ENCODE measurements around the gene OIT3.
"Not testable (repeated sequence)": the region's sequence is repeated elsewhere in the genome, so short reads cannot be mapped to it uniquely, and the experiment has no call there.

OIT3 gene

DNA sequence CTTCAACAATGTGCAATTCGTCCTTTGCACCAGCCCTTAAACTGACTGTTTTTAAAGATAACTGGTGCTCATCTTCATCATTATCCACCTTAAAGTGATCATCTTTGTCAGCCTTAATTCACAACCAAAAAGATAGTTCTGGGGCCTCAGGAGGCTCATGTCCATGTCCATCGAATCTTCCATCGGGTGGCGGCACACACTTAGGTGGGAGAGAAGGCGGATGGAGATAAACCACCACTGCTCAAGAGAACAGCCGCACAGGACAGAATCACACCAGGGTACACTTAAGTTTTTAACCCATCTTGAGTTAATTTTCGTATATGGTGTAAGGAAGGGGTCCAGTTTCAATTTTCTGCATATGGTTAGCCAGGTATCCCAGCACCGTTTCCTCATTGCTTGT is 24.8 kb downstream of the OIT3 start:
- H3K9me3 Mint-ChIP-seq = peaks cover 46% of the 10 kb centered on the region
- H3K4me3 Mint-ChIP-seq = no peak overlapping the region
- TF ChIP-seq, protein P1, sequence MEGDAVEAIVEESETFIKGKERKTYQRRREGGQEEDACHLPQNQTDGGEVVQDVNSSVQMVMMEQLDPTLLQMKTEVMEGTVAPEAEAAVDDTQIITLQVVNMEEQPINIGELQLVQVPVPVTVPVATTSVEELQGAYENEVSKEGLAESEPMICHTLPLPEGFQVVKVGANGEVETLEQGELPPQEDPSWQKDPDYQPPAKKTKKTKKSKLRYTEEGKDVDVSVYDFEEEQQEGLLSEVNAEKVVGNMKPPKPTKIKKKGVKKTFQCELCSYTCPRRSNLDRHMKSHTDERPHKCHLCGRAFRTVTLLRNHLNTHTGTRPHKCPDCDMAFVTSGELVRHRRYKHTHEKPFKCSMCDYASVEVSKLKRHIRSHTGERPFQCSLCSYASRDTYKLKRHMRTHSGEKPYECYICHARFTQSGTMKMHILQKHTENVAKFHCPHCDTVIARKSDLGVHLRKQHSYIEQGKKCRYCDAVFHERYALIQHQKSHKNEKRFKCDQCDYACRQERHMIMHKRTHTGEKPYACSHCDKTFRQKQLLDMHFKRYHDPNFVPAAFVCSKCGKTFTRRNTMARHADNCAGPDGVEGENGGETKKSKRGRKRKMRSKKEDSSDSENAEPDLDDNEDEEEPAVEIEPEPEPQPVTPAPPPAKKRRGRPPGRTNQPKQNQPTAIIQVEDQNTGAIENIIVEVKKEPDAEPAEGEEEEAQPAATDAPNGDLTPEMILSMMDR (IDR thresholded peaks at IDR 0.05; ENCODE audit: unreplicated experiment in 3 of 3) = no peak
- H3K27me3 Mint-ChIP-seq (ENCODE audit: low read depth) = no peaks in the 10 kb centered on the region
- H3K4me1 Mint-ChIP-seq = no peaks in the 10 kb centered on the region
- no peak overlapping the region for H3K27ac Mint-ChIP-seq
- peaks cover 41% of the 10 kb centered on the region for H3K36me3 Mint-ChIP-seq (ENCODE audit: low read depth)

DNA sequence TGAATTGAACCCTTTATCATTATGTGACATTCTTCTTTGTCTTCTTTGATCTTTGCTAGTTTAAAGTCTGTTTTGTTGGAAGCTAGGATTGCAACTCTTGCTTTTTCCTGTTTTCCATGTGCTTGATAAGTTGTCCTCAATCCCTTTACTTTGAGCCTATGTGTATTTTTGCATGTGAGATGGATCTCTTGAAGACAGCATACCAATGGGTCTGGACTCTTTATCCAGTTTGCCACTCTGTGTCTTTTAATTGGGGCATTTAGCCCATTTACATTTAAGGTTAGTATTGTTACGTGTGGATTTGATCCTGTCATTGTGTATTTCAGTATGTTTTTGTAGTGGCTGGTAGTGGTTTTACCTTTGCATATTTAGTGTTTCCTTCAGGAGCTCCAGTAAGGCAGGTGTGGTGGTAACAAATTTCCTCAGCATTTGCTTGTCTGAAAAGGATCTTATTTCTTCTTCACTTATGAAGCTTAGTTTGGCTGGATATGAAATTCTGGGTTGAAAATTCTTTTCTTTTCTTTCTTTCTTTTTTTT is 27.7 kb downstream of the OIT3 start:
- not testable (repeated sequence) for H3K27ac Mint-ChIP-seq; H3K27me3 Mint-ChIP-seq (ENCODE audit: low read depth); H3K4me1 Mint-ChIP-seq; H3K4me3 Mint-ChIP-seq
- Mint-ChIP-seq H3K9me3 (peaks cover 43% of the 10 kb centered on the region), H3K36me3 (ENCODE audit: low read depth) (peaks cover 41% of the 10 kb centered on the region)

DNA sequence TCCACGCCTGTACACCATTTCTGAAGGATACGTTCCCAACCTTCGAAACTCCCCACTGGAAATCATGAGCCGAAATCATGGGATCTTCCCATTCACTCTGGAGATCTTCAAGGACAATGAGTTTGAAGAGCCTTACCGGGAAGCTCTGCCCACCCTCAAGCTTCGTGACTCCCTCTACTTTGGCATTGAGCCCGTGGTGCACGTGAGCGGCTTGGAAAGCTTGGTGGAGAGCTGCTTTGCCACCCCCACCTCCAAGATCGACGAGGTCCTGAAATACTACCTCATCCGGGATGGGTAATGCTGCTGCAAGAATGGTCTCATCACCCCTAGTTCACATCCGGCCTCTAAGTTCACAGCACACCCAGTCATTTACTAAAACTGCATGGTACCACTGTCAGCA is 30.8 kb downstream of the OIT3 start:
- Mint-ChIP-seq H3K4me1 (no peaks in the 10 kb centered on the region), H3K4me3 (no peak overlapping the region), H3K27ac (no peak overlapping the region), H3K36me3 (ENCODE audit: low read depth) (peaks cover 27% of the 10 kb centered on the region), H3K9me3 (peaks cover 26% of the 10 kb centered on the region), H3K27me3 (ENCODE audit: low read depth) (no peaks in the 10 kb centered on the region)
- TF ChIP-seq, protein P1 (IDR thresholded peaks at IDR 0.05; ENCODE audit: unreplicated experiment in 3 of 3) = no peak

DNA sequence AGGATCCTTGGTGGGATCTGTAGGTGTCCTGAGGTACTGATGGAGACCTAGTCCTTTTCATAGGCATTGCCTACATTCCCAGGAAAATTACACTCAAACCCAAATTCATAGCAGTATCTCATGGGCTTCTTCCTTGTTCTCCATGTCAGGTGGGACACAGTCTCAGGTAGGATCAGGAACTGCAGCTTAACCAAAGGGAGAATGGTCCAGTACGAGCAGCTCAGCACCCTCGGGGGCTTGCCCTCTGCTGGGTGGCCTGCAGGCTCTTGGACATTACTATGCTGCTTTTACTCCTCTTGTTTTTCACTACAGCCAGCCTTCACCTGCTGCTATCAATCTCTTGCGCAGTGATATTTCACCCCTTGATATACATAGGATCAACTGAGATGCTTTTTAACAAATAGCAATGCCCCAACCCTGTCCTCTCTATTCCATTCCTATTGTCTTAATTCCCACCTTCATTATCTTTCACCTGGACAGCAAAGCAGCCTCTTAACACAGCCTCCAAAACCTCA is 32.5 kb downstream of the OIT3 start:
- H3K27me3 Mint-ChIP-seq (ENCODE audit: low read depth) = no peaks in the 10 kb centered on the region
- H3K27ac Mint-ChIP-seq = no peak overlapping the region
- H3K4me3 Mint-ChIP-seq = no peak overlapping the region
- H3K36me3 Mint-ChIP-seq (ENCODE audit: low read depth) = peaks cover 14% of the 10 kb centered on the region
- H3K9me3 Mint-ChIP-seq = peaks cover 11% of the 10 kb centered on the region
- no peaks in the 10 kb centered on the region for H3K4me1 Mint-ChIP-seq
- TF ChIP-seq, protein P1 (IDR thresholded peaks at IDR 0.05; ENCODE audit: unreplicated experiment in 3 of 3) = no peak

DNA sequence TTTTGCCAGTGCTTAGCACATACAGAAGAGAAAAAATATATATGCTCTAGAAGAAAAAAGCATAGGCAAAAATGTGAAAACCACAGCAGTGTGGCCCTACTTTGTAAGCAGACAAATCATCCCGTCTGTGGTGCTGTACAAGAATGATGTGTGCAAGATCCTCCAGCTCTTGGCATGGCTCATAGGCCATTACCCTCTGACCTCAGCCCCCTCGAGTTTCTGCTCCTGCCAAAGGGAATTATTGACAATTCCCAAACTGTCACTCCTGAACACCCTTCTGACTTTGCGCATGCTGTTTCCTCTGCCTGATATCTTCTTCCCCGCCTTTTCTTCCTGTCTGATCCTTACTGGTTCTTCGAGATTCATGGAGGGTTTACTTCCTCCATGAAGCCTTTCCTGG is 33.9 kb downstream of the OIT3 start:
- peaks cover 1% of the 10 kb centered on the region for H3K9me3 Mint-ChIP-seq
- H3K36me3 Mint-ChIP-seq (ENCODE audit: low read depth) = peaks cover 5% of the 10 kb centered on the region
- peaks cover 3% of the 10 kb centered on the region for H3K27me3 Mint-ChIP-seq (ENCODE audit: low read depth)
- no peak overlapping the region for H3K27ac Mint-ChIP-seq
- TF ChIP-seq, protein P1 (IDR thresholded peaks at IDR 0.05; ENCODE audit: unreplicated experiment in 3 of 3) = no peak
- no peaks in the 10 kb centered on the region for H3K4me1 Mint-ChIP-seq
- H3K4me3 Mint-ChIP-seq = no peak overlapping the region

DNA sequence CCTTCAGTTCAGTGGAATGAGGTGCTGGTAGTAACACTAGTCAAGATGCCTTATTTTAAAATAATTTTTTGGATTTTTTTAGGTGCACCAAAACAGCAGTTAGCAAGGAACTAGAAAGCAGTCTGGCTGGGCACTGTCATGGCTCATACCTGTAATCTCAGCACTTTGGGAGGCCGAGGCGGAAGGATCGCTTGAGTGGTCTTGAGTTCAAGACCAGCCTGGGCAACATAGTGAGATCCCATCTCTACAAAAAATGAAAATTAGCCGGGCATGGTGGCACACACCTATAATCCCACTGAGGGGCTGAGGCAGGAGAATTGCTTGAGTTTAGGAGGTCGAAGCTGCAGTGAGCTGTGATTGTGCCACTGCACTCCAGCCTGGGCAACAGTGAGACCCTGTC is 35.3 kb downstream of the OIT3 start:
- no peaks in the 10 kb centered on the region for H3K4me1 Mint-ChIP-seq
- no peak overlapping the region for H3K4me3 Mint-ChIP-seq
- peaks cover 3% of the 10 kb centered on the region for H3K27me3 Mint-ChIP-seq (ENCODE audit: low read depth)
- H3K27ac Mint-ChIP-seq = no peak overlapping the region
- peaks cover 4% of the 10 kb centered on the region for H3K36me3 Mint-ChIP-seq (ENCODE audit: low read depth)
- TF ChIP-seq, protein P1 (IDR thresholded peaks at IDR 0.05; ENCODE audit: unreplicated experiment in 3 of 3) = no peak
- H3K9me3 Mint-ChIP-seq = no peaks in the 10 kb centered on the region
